Cerebellar cortex (tissue), 1 donor: Measurements from ENCODE around the gene PDE9A.
"Not testable (repeated sequence)": the region's sequence is repeated elsewhere in the genome, so short reads cannot be mapped to it uniquely, and the experiment has no call there.

Source experiments
- DNase-seq: peaks from one replicate; pipeline ENCODE4 v3.0.0-alpha.2; 2015; ENCODE audit warnings: low spot score

The PDE9A gene

DNA sequence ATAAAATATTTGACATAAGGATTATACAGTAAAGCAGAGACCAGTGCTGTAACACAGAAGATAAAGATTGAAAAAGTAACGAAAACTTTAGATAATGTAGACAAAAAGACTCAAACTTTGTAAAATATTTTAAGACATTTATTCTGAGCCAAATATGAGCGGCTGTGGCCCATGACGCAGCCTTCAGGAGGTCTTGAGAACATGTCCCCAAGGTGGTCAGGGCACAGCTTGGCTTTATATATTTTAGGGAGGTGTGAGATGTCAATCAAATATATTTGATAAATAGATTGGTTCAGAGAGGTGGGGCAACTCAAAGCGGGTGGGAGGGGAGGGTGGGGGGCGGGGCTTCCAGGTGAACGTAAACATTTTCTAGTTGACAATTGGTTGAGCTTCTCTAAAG, 144.7 kb downstream of the PDE9A start:
- DNase-seq, result no peak

DNA sequence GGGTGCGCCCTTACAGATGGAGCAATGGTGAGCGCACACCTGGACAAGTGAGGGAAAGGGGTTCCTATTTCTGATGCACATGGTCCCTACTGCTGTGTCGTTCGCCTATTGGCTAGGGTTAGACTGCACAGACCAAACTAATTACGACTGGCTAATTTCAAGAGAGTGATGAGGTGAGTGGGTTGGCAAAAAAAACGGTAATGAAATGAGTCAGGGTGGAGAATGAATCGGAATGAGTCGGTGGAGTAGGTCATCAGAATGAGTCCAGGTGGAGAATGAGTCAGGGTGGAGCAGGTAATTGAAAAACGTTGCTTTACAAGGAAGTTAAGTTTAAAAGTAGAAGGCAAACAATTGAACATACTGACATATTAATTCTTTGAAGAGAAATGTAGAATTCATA, 146.1 kb downstream of the PDE9A start:
- DNase-seq, result no peak

DNA sequence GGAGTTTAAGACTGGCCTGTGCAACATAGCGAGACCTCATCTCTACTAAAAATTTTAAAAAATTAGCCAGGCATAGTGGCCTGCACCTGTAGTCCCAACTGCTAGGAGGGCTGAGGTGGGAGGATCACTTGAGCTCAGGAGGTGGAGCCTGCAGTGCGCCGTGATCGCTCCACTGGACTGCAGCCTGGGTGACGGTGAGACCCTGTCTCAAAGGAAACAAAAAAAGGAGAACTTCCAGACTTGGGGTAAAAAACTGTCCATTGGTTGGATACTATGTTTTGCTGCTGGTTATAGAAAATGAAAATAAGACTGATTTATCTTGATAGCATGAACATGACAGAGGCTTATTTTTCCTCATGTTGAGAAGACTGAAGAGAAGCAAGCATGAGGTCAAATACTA, 146.5 kb downstream of the PDE9A start:
- no peak for DNase-seq

DNA sequence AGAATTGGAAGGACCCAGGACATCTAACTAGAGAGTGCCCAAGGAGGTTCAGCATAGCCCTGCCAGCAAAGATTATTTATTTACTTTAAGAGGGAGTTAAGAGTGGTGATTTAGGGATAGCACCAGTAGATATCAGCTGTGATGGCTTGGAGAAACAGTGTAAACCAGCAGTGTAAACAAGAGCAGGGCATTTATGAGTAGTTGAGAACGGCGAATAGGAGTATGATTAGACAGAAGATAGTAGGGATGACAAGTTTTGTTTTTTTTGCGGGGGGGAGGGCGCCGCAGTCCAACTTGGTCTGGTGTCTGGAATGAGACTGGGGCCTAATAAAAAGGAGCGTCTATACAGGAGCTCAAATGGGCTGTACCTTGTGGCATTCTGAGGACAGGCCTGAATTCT, 148.2 kb downstream of the PDE9A start:
- not testable (repeated sequence) for DNase-seq

DNA sequence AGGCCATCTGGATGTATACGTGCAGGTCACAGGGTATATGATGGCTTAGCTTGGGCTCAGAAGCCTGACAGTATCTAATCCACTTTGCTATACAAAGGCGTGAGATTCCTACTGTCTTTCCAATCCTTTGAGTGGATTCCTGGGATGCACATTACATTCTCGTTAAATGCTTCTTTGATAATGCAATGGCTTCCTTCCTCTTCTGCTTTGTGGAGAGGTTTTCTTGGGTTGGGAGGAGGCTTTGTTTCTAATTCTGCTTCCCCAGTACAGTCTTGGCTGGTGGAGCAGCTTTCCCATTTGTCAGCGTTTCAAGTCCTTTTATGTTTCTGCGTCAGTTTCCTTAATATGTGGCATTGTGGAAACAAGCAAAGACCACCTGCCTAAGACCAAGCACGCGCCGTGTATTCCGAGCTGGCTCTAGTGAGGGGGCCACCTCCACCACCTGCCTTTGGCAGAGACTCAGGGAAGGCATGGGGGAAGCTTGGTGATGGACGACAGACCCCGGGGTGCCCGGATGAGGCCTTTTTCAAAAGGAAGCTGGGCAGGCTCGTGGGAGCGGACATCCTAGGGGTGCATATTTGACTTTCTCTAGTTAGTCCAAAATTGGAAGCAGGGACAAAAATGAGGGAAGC, 153.2 kb downstream of the PDE9A start:
- no peak for DNase-seq

DNA sequence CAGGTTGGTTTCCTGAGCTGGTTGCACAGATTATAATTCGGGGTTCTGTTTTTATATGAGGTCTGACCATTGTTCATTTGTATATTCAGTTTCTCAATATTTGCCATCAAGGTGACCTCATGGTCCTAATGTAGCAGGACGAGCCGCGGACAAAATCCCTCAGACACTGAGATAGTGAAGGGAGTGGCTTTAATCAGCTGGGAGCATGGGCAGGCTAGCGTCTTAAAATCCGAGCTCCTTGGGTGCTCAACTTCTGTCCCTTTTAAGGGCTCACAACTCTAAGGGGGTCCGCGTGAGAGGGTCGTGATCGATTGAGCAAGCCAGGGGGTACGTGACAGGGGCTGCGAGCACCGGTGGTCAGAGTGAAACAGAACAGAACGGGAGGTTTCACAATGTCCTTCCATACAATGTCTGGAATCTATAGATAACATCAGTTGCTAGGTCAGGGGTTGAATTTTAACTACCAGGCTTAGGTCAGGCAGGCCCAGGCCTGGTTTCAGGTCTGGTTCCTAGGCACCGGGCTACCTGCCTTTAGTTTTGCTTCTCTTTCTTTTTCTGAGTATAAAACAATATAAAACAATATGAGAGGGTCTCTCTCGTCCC, 154.0 kb downstream of the PDE9A start:
- not testable (repeated sequence) for DNase-seq

DNA sequence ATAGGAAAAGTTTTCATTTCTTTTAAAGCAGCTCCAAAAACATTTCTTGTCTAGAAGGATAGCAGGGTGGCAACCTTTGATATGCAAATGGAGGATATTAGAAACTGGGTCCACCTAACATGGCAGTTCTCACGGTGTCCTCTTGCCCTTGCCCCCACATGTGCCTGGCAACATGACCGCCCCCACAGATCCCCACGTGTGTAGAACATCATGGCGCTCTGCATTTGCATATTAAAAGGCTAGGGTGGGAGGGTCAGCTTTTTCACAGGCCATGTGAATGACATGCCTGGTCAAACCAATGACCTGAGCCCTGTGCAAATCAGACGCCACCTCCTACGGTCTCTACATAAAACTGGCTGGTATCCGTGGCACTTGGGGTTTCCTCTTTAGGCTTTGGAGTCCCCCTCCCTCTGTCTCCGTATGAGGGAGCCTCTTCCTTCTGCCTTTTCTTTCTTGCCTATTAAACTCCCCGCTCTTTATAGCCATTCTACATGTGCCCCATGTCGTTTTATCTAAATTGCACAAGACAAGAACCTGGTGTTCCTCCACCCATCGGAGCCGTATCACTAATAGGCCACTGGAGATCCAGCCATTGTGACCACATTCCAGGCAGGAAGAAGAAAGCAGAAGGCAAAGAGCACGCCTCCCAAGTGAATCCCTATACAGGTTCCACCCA, 154.7 kb downstream of the PDE9A start:
- no peak for DNase-seq

DNA sequence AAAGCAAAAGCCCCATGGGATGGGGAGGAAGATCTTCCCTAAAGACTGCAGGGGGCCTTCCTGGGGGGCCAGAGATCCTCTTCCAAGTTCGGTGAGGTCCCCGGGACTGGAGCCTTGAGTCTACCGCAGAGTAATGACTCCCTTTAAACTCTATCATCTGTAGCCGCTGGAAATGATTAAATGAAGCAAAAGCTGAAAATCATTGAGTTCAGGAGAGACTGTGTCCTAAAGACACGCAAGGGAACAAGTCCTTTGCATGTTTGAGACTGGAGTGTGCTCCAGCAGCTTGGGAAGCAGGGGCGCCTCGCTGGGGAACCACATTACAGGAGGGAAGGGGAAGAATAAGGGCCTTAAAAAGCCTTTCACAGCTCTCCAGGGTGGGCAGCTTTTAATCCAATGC, 155.8 kb downstream of the PDE9A start:
- no peak for DNase-seq

DNA sequence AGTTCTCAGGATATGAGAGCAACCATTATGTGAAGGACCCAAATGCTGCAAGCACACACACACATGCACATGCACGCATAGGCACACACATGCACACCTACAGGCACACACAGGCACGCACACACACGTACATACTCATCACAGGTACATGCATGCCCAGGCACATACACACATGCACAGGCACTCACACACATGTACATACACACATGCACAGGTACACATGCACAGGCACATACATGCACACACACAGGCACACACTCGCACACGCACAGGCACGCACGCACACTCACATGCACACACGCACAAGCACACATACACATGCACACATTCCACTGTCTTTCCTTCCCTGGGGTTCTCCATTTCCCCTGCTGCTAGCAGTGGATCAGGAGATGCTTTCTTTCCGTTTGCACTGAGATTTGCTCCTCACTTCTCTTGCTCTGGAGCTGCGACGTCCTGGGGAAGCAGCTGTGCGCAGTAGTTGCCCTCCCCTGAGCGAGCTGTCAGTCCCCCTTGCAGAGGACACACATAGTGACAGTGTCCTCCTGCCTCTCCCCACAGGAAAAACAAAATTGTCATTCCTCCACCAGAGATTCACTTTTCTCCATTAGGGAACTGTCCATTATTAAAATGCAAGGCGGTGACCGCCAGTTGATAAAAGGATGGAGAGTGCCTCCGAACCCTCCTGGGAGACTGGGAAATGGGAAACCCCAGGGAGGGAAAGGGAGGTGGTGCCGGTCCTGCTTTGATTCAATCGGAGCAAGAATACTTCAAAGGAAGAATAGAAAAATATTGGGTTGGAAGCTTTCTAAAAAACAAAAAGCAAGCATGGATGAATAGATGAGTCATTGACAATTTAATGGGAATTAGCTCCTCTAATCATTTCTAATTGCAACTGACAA, 156.4 kb downstream of the PDE9A start:
- no peak for DNase-seq

DNA sequence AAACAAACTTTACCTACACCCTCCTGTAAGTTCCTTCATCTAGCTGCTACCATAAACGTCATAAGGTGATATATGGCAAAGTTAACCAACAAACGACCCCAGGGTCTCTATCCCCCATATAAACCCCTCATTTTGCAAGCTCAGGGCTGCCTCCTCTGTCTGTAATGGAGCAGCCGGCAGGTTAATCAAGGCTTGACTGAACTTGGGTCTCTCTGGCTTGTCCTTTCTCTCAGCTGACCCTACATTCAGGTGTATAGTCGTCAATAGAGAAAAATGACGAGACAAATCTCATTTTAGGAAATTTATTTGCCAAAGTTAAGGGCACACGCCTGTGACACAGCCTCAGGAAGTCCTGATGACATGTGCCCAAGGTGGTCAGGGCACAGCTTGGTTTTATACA, 158.5 kb downstream of the PDE9A start:
- DNase-seq, result no peak

DNA sequence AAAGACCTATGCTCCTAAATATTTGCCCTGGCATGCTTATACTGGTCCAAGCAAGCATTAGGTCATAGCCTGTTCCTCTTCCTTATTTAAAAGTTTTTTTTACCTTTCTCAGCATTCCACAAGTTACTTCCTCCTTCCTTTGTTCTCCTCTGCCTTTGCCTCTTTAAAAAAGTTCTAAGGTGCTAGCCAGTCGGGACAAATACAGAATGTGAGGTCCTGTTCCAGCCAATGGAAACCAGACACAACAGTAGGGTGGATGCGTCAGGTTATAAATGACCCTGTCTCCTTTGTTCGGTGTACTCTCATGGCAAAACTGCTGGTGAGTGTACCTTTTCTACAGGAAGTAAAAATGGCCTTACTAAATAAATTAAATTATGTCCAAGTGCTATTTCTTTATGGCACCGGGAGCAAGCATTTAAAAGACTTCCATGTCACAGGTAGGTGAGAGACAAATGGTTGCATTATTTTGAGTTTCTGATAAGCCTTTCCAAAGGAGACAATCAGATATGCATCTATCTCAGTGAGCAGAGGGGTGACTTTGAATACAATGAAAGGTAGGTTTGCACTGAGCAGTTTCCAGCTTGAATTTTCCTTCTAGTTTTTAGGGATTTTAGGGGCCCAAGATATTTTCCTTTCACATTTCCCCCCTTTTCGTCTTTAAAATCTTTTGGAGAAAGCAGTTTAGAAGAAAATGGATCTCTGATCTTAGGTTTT, 159.3 kb downstream of the PDE9A start:
- not testable (repeated sequence) for DNase-seq

DNA sequence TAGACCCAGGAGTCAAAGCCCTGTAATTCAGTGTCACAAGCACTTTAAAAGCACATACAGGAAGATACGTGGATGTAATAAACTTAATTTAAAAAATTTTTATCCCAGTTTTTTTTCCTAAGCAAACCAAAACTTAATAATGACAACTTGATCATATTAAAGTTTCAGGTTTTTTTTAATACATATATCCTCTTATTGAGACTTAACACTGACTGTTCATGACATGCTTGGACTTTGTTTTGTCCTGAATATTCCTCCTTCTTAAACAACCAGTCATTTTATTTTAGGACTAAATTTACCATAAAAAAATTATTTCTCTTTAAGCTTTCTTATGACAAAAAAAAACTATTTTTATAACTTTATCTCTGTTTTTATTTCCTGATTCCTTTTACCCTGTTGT, 161.8 kb downstream of the PDE9A start:
- DNase-seq, result no peak

DNA sequence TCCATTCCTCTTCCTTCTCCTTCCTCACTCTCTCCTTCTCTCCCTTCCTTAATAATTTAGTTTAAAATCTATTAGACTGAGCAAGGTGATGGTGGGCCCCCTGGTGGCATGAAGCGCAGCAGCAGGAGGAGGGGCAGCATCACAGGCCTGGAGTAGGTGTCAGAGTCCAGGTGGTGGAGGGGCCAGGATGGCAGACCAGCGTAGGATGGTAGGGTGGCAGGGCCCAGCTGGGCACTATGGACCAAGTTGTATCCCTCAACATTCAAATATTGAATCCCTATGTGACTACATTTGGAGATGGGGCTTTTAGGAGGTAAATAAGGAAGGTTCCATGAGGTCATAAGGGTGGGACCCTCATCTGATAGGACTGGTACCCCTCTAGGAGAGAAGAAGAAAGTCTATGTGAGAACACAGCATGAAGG, 164.9 kb downstream of the PDE9A start:
- DNase-seq, result peak; percentile 58

DNA sequence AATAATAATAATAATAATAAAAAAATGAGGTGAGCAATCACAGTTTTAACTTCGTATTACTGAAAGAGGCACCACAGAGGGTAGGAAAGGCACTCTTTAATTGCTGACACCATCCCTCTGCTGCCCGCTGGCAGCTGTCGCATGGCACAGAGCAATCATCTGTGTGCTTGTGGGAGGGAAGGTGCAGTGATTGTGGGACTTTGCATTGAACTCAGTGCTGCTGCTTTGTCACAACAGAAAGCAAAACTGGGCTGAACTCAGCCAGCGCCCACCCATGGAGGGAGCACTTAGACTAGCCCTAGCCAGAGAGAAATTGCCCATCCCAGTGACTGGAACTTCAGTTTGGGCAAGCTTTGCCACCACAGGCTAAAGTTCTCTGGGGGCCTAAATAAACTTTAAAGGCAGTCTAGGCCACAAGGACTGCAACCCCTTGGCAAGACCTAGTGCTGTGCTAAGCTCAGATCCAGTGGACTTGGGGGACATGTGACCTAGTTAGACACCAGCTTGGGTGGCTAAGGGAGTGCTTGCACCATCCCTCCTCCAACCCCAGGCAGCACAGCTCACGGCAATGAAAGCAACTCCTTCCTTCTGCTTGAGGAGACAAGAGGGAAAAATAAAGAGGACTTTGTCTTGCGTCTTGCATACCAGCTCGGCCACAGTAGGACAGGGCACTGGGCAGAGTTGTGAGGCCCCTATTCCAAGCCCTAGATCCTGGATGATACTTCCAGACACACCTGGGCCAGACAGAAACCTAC, 166.6 kb downstream of the PDE9A start:
- DNase-seq, result no peak

DNA sequence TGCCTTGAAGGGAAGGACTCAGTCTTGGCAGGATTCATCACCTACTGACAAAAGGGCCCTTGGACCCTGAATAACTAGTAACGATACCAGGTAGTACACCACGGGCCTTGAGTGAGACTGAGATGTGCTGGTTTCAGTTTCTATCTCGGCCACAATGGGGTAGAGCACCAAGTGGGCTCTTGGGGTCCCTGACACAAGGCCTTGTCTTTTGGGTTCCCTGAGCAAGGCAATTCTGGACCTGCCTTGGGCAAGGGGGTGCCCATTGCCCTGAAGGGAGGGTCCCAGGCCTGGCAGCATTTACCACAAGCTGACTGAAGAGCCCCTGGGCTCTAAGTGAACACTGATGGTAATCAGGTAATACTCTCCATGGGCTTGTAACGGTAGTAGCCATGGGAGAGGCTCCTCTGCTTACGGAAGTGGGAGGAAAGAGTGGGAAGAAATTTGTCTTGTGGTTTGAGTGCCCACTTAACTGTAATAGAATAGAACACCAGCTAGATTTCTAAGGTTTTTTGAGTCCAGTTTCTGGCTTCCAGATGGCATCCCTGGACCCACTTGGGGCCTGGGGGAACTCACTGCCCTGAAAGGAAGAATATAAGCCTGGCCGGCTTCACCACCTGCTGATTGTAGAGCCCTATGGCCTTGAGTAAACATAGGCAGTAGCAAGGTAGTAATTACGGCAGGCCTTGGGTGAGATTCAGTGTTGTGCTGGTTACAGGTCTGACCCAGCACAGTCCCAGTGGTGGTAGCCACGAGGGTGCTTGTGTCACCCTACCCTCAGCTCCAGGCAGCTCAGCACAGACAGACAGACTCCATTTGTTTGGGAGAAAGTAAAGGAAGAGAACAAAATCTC, 167.4 kb downstream of the PDE9A start:
- no peak for DNase-seq
